D721Med (cell line): Measurements from ENCODE around the gene ADGRB2.

Source experiments
- DNase-seq: peaks from one replicate; pipeline ENCODE4 v3.0.0; 2011; ENCODE audit warnings: low spot score; ENCODE audit not compliant: insufficient read length
- FAIRE-seq: peaks from 2 replicates; lab custom pipeline; 2011; peaks lifted over from hg19 to GRCh38; lab: Jason Lieb, UNC
- CTCF ChIP-seq: IDR thresholded peaks from 2 replicates; pipeline ENCODE4 v1.5.1; 2012; ENCODE audit warnings: mild to moderate bottlenecking, control low read depth; ENCODE audit not compliant: insufficient read depth; ENCODE audit errors: missing control alignments

Gene ADGRB2

GRCh38 chr1:31687601-31688000 is 76.5 kb downstream of the ADGRB2 start:
- no peak for DNase-seq
- TF ChIP-seq CTCF: no peak
- no peak for FAIRE-seq

- DNase-seq (no peak), FAIRE-seq (no peak)
- no peak for TF ChIP-seq CTCF
These were observed 78.3 kb downstream of the ADGRB2 start for GRCh38 chr1:31685795-31686194.

GRCh38 chr1:31683997-31684396 is 80.1 kb downstream of the ADGRB2 start:
- TF ChIP-seq CTCF: peak; percentile 34
- FAIRE-seq (no peak), DNase-seq (no peak)

GRCh38 chr1:31681415-31681814 is 82.7 kb downstream of the ADGRB2 start:
- DNase-seq (no peak), FAIRE-seq (no peak)
- TF ChIP-seq CTCF: no peak

GRCh38 chr1:31679676-31680230 is 84.4 kb downstream of the ADGRB2 start:
- FAIRE-seq (no peak), DNase-seq (no peak)
- TF ChIP-seq CTCF: peak; percentile 11

GRCh38 chr1:31679091-31679490 is 85.0 kb downstream of the ADGRB2 start:
- FAIRE-seq (no peak), DNase-seq (no peak)
- no peak for TF ChIP-seq CTCF

- TF ChIP-seq CTCF: no peak
- no peak for FAIRE-seq
- DNase-seq: no peak
These were observed 85.5 kb downstream of the ADGRB2 start for GRCh38 chr1:31678681-31679080.
